GM12872 (cell line): ENCODE data around the gene DHRS9.

Experiments
- TF ChIP-seq, protein P1 (sequence below): IDR thresholded peaks from 3 replicates; pipeline ENCODE4 v1.5.1; 2011; ENCODE audit warnings: low read depth, mild to moderate bottlenecking, low read length, moderate library complexity; ENCODE audit not compliant: insufficient read depth

Gene DHRS9

GRCh38 chr2:169106134-169106533 is 36.8 kb downstream of the DHRS9 start:
- TF ChIP-seq, protein P1, sequence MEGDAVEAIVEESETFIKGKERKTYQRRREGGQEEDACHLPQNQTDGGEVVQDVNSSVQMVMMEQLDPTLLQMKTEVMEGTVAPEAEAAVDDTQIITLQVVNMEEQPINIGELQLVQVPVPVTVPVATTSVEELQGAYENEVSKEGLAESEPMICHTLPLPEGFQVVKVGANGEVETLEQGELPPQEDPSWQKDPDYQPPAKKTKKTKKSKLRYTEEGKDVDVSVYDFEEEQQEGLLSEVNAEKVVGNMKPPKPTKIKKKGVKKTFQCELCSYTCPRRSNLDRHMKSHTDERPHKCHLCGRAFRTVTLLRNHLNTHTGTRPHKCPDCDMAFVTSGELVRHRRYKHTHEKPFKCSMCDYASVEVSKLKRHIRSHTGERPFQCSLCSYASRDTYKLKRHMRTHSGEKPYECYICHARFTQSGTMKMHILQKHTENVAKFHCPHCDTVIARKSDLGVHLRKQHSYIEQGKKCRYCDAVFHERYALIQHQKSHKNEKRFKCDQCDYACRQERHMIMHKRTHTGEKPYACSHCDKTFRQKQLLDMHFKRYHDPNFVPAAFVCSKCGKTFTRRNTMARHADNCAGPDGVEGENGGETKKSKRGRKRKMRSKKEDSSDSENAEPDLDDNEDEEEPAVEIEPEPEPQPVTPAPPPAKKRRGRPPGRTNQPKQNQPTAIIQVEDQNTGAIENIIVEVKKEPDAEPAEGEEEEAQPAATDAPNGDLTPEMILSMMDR: no peak

GRCh38 chr2:169106563-169107545 is 37.5 kb downstream of the DHRS9 start:
- TF ChIP-seq, protein P1: no peak

GRCh38 chr2:169107645-169108044 is 38.3 kb downstream of the DHRS9 start:
- TF ChIP-seq, protein P1: no peak

DNA sequence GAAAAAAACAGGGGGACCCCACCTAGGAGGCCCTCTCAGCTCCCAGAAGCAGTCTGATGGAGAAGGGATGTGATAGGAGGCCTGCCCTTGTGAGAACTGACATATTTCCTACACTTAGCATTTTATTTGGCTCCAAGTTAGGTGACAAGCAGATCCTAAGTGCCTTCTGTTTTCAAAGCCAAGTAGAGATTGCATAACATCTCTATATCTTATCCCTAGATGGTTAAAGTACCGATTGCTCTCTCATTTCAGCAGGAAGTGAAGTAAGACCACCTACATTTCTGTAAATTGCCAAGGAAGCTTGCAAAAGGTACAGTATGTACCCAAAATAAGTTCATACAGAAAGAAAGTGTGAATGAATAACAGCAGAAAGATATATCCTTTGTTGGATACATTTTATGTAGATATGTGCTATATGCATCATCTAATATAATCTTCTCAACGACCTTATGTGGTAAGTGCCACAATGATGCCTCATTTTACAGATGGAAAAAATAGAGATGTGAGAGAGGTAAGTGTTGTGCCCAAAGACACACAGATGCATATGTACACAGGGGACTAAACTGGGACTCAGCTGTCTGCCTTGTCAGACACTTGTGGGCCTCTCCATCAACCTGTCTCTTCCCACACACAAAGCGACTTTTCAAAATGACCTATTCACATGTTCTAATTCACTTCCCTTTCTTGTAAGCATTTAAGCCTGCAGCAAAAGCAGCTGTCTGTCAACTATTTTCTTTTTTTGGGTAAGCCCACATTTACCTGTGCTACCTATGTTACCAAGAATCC is 38.9 kb downstream of the DHRS9 start:
- TF ChIP-seq, protein P1: no peak

DNA sequence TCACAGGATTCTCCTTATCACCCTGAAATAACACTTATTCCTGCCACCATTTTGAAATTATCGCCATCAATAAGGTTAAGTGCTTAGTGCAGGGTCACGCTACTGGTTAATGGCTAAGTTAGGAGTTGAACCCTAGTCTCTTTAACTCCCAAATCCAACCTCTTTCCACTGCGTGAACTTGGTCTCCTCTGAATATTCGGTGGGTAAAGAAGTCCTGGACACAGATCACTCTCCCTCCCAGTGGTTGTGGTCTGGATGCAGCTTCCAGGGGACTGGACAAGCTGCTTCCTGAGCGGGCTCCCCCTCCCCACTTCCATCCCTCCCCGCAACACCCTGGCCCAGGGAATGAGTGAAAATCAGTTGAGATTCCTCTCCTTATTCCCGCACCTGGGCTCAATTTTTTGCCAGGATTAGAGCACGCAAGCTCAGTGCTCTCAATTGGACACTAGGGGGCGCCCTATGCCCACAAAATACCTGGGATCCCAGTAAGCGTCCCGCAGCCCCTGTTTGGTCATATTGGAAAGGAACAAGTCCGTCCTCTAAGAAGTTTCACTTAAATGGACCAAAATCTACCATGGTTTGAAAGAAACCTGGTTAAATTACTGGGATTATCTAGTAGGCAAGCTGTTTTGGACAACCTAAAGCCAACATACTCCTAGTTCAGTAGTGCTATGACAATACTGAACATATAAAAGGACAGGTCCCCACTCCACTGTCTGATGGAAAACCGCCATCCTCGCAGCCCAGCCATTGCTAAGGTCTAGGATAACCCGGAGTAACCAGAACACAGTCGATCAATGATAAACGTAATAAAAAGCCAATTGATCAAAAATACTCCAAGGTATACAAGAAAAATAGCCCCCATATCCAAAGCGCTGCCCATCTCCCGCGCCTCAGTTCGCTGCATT is 40.4 kb downstream of the DHRS9 start:
- TF ChIP-seq, protein P1: peak; percentile 89

DNA sequence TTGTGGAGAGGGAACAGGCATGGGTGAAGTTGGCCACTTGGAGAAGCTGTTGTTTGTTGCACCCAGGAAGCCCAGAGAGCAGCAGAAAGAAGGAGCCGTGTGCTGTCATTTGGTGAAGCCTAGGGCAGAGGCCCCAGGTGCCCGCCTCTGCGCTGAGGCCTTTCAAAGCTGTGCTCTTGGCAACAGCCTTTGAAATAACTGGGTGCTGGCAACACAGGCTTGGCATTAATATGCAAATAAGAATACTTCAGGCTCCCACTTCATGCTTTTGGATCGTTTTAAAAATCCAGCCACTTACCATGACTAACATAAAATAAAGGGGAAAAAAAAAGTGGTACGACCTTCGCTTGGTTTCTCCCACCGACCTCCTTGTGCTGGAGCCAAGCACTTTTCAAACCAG is 41.1 kb downstream of the DHRS9 start:
- TF ChIP-seq, protein P1: no peak
